Uterus (tissue), 4 donors: ENCODE measurements around the gene RAB22A. TPM values are rescaled to one million over a fixed set of nuclear protein-coding genes. Genes with fewer than 3 reads are reported as not detected.

Experiments
- DNase-seq, 2 donors: peaks; one replicate each; pipeline ENCODE4 v3.0.0-alpha.2; 2019 to 2020
- H3K27ac ChIP-seq, 2 donors: fragments of 200-600 bp; sonication (generic); 1 replicate in 1 of 2; 2 replicates in 1 of 2; pipeline ENCODE4 v1.5.1; 2016 to 2018
- H3K27me3 ChIP-seq, 2 donors: fragments of 200-600 bp; sonication (generic); one replicate each; pipeline ENCODE4 v1.5.1; 2018 to 2019; ENCODE audit warnings: control low read depth in 1 of 2
- H3K36me3 ChIP-seq, 2 donors: fragments of 200-600 bp; sonication (generic); one replicate each; pipeline ENCODE4 v1.5.1; 2019; ENCODE audit warnings: control low read depth in 1 of 2
- H3K4me1 ChIP-seq, 2 donors: fragments of 200-600 bp; sonication (generic); one replicate each; pipeline ENCODE4 v1.5.1; 2018 to 2019; ENCODE audit warnings: control low read depth in 1 of 2
- H3K4me3 ChIP-seq, 2 donors: fragments of 200-600 bp; sonication (generic); 1 replicate in 1 of 2; 2 replicates in 1 of 2; pipeline ENCODE4 v1.5.1; 2018 to 2019; ENCODE audit warnings: mild to moderate bottlenecking in 1 of 2
- H3K9me3 ChIP-seq, 2 donors: fragments of 200-600 bp; sonication (generic); one replicate each; pipeline ENCODE4 v1.5.1; 2019; ENCODE audit warnings: control low read depth in 1 of 2
- CTCF ChIP-seq, 4 experiments: fragments of 200-600 bp in 2 of 4; fragments of 450-650 bp in 2 of 4; sonication (generic) in 2 of 4; IDR thresholded peaks; one replicate each; pipeline ENCODE4 v1.5.1; 2016 to 2019; ENCODE audit warnings: antibody characterized with exemption in 4 of 4, mild to moderate bottlenecking in 2 of 4, moderate library complexity in 1 of 4
- POLR2A ChIP-seq, 2 donors: fragments of 450-650 bp; IDR thresholded peaks; one replicate each; pipeline ENCODE4 v1.6.1; 2016; ENCODE audit warnings: antibody characterized with exemption in 2 of 2, mild to moderate bottlenecking in 1 of 2, moderate library complexity in 1 of 2
- intact Hi-C: fragments of 100-400 bp; cut with DNase I; formaldehyde crosslinking; loops from one replicate; pipeline ENCODE4 v1.15.1; 2023; ENCODE audit warnings: low total_unique reads
- total RNA-seq, 4 donors: library from RNA; depleted of rRNA in 3 of 4; stranded (reverse); fragments of >200 nt in 3 of 4; gene quantifications; one replicate each; pipeline versions ENCODE4 v1.1.0 to v1.2.4, GENCODE V29; 2014 to 2023
- donor health status: DM: yes; HTN: yes; CAD: no.

RAB22A gene
- total RNA-seq = 10 to 100 TPM in 3 of 4 donors, 1 to 10 TPM in 1; 9.5 to 29.7 (median 23.3) TPM

- H3K27me3 ChIP-seq = no peaks in the 10 kb centered on the region
- no peaks in the 10 kb centered on the region for H3K36me3 ChIP-seq
- H3K27ac ChIP-seq = peak within 1 kb of the TSS; percentile 83
- DNase-seq = peak; percentile 78 to 81
- intact Hi-C loops = no loop called here
- H3K9me3 ChIP-seq = no peaks in the 10 kb centered on the region
- peaks cover 0 to 3% of the 10 kb centered on the region in 2 donors for H3K4me1 ChIP-seq
- peak within 1 kb of the TSS; percentile 80 to 93 for H3K4me3 ChIP-seq
- TF ChIP-seq POLR2A (IDR thresholded peaks at IDR 0.05) = peak; percentile 71 to 93
- TF ChIP-seq CTCF (IDR thresholded peaks at IDR 0.05) = no peak
Observed at GRCh38 chr20:58309591-58310290, at the start of gene RAB22A. RAB22A (plus strand) TSS chr20:58309715; CDS start chr20:58309977, 262 bp downstream.

- TF ChIP-seq CTCF (IDR thresholded peaks at IDR 0.05) = no peak
- Histone ChIP-seq H3K9me3 (no peaks in the 10 kb centered on the region), H3K4me3 (no peak overlapping the region), H3K4me1 (no peaks in the 10 kb centered on the region), H3K27ac (peak overlapping the region in 1 of 2 donors; percentile 26), H3K27me3 (no peaks in the 10 kb centered on the region), H3K36me3 (no peaks in the 10 kb centered on the region)
- intact Hi-C loops = no loop called here
- no peak for DNase-seq
Observed at GRCh38 chr20:58260006-58260405, 49.5 kb upstream of the RAB22A start.

GRCh38 chr20:58261660-58262059 lies 47.9 kb upstream of the RAB22A start:
- TF ChIP-seq CTCF (IDR thresholded peaks at IDR 0.05) (no peak), POLR2A (IDR thresholded peaks at IDR 0.05) (no peak)
- Histone ChIP-seq H3K27me3 (no peaks in the 10 kb centered on the region), H3K27ac (no peak overlapping the region), H3K36me3 (no peaks in the 10 kb centered on the region), H3K9me3 (no peaks in the 10 kb centered on the region), H3K4me1 (no peaks in the 10 kb centered on the region), H3K4me3 (no peak overlapping the region)
- no peak for DNase-seq
- intact Hi-C loops = no loop called here

GRCh38 chr20:58264271-58264670 lies 45.2 kb upstream of the RAB22A start:
- no peak for DNase-seq
- no peak for TF ChIP-seq POLR2A (IDR thresholded peaks at IDR 0.05)
- no peak for TF ChIP-seq CTCF (IDR thresholded peaks at IDR 0.05)
- Histone ChIP-seq H3K36me3 (no peaks in the 10 kb centered on the region), H3K9me3 (no peaks in the 10 kb centered on the region), H3K27me3 (no peaks in the 10 kb centered on the region), H3K4me3 (no peak overlapping the region), H3K27ac (no peak overlapping the region), H3K4me1 (no peaks in the 10 kb centered on the region)
- intact Hi-C loops = no loop called here

- no peaks in the 10 kb centered on the region for H3K27me3 ChIP-seq
- H3K4me1 ChIP-seq = no peaks in the 10 kb centered on the region
- H3K36me3 ChIP-seq = no peaks in the 10 kb centered on the region
- TF ChIP-seq CTCF (IDR thresholded peaks at IDR 0.05) = no peak
- no peak for TF ChIP-seq POLR2A (IDR thresholded peaks at IDR 0.05)
- no peaks in the 10 kb centered on the region for H3K9me3 ChIP-seq
- H3K27ac ChIP-seq = no peak overlapping the region
- DNase-seq = no peak
- intact Hi-C loops = no loop called here
- H3K4me3 ChIP-seq = no peak overlapping the region
Observed at GRCh38 chr20:58267389-58268215, 41.9 kb upstream of the RAB22A start.
